ENCODE results near the gene ABCB9.
"Not testable (repeated sequence)": the region's sequence is repeated elsewhere in the genome, so short reads cannot be mapped to it uniquely, and the experiment has no call there.

ABCB9 gene

DNA sequence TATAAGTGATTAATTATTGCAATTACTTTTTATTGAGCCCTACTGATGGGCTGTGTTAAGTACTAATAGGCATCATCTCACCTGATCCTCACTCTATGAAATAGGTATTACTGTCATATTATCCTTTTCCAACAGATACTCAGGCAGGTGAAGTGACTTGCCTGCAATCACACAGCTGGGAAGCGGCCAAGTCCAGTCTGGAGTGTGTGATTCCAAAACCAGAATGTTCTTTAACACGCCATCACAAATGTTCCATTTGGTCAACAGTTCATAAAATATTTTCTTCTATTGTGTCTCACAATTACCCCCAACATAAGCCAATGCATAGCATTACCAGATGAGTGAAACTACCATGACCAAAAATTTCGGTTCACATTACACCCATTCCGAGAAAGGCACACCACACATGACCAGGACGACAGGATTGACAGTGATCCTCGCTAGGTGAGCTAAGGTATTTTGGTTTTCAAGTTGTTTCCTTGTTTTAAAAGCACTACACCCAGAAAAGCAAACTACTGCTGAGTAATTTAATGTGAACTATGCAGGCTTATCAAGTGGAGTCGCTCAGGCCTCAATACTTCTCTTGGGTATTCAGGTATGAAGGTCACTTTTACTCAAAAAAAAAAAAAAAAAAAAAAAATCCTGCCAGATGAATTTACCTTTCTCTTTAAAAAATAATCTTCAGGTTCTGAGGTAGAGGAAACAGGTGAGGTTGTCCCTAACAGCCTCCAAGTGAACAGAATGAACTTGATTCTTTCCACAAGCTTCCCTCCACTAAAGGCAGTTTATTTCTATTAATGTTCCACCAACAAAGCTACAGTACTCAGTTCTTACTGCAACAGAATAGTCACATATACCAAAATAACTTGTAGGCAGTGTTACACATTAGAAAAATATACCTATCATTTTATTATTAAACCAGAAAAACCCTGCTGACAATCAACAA, 72.8 kb downstream of the ABCB9 start:
- no peak for DNase-seq

DNA sequence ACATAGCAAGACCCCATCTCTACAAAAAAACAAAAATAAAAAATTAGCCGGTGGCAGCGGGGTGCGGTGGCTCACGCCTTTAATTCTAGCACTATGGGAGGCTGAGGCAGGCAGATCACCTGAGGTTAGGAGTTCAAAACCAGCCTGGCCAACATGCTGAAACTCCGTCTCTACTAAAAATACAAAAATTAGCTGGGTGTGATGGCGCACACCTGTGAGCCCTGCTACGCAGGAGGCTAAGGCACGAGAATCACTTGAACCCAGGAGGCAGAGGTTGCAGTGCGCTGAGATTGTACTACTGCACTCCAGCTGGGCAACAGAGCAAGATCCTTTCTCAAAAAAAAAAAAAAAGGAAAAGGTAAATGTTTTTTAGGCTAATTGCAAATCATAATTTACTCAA, 73.5 kb downstream of the ABCB9 start:
- not testable (repeated sequence) for DNase-seq

DNA sequence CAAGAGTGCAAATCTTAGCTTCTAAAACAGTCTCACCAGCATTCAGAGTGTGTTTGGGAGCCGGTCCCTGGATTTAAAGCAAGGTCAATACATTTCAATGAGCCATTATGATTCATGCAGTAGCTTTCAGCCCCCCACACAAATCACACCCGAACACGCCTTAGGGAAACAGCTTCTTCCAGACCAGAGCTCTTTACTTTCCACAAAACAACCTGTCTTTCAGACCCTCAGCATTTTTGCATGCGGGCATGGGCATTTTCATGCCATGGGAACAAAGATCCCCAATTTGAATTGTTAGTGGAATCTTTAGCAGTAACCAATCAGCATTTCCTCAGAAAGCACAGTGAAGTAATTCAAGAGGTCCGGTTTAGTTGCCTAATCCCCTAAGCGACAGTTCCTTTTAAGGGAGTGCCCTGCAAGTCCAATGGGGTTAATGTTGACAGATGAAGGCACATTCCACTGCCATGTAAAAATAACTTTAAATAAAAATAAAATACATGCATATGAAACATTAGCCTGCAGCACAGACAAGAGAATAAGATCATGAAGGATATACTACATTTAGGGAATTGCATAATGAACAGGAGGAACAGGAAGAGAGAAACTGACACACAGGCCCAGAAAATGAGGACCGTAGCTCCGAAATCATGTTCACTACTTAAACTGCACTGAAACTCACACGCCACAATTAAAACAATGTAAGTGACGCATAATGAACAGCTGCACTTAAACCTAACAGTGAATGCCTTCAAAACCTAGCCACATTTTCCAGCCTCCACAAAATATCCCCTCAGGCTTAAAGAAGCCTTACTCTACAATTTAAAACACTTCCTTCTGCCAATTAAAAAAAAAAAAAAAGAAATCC, 74.4 kb downstream of the ABCB9 start:
- no peak for DNase-seq

DNA sequence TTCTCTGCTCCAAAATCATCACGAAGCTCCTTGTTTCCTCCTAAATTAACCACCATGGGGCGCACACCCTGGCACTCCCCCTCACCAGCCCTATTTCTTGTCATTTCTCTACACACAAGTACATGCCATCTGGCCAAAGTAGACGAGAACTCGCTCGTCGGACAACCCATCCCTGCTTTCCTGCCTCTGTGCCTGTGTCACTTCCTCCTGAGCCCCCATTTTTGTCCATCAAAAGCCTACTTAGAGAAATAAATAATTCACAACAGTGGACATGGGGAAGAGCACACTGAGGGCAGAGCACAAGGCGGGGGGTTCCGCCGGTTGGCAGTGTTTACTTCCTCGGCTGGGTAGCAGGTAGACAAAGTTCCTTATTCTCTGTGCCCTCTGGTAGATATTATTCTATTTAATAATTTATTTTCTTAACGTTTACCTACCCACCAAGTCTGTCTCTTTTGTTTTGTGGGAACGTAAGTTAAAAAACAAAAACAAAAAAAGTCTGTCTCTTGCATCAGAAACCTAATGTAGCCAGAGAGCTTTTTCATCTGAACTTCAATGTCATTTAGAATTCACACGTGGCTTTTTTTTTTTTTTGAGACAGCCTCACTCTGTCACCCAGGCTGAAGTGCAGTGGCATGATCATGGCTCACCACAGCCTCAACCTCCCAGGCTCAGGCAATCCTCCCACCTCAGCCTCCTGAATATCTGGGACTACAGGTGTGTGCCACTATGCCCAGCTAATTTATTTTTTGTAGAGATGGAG, 76.3 kb downstream of the ABCB9 start:
- DNase-seq = no peak

DNA sequence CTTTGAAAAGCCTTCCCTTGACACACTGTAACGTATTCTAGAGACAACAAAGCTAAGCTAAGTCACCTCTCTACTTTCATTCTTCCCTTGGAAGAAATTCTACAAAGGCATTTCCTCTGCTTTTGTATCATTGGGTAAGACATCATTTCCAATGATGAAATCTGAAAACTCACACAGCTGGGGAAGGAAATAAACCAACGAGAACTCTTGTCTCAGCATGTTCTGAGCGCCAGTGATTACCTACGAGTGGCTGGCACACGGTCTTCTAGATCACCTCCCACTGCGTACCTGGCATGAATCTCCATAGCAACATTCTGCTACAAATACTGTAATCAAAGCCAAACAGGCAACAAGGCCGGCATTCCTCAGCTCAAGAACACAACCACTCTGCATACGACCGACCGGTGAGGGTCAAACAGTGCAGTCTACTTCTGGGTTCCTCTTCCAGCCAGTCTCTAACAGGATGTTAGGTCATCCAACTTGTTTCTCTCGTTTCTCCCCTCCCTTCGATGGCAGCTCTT, 78.0 kb downstream of the ABCB9 start:
- DNase-seq = peak; percentile 84

DNA sequence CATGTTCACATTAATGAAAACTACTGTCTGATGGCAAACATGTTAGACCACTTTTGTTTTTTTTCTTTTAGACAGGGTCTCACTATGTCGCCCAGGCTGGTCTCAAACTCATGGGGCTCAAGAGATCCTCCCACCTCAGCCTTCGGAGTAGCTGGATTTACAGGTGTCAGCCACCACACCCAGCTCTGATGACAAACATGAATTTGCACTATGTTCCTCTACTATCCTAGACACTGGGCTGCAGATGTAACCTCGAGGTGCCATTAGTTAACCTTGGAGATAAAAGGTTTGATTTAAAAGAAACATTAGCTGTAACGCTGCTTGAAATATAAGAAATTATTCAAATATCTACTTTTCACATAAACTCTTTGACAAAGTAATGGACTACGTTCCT, 78.4 kb downstream of the ABCB9 start:
- DNase-seq = no peak

DNA sequence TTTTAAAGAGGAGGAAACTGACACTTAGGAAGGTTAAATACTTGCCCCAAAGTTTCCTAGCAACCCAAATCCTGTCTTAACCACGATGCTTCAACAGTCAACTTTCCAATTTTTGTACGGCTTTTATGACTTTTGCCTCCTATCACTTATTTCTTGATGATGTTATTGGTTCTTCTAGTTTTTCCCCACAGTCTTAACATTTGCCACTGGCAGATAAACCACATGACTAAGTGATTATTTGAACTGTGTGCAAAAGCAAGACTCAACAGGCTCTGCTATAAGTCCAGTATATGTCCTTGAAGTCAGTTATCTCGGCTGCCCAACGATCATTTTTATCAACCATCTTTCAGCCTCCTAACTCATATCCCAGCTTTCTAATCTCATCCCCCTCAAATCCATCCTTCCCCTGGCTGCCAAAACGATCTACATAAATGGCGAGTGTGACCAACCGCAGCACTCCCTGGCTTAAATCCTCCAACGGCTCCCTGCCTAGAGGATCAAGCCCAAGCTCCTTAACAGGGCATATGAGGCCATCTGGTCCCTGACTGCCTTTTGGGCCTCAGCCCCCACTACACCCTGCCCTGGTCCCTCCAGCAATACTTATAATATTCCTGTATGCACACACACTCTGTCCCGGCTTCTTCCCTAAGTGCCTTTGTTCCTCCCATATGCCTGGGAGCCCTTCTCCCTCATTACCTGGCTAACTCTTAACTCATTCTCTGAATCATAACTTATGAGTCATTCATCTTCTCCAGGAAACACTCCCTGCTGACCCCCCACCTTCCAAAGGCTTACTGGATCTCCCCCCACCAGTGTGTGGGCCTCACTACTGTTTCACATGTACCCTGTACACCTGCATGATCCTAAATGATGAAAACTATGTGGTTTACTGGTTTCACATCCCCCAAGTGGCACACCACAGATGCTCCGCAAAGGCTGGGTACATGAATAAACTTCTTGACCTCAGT, 79.1 kb downstream of the ABCB9 start:
- DNase-seq = no peak

DNA sequence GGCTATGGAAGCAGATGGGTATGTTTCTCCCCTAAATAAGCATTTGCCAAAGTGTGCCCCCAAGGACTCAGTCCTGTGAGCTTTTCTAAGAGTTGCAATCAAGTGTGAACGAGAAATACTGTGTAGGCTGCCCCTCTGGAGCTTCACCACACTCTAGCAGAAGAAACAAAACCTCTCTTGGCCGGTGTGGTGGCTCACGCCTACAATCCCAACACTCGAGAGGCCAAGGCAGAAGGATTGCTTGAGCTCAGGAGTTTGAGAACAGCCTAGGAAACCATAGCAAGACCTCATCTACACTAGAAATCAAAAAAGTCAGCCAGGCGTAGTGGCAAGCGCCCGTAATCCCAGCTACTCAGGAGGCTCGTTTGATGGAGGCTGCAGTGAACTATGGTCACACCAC, 80.1 kb downstream of the ABCB9 start:
- DNase-seq = no peak

DNA sequence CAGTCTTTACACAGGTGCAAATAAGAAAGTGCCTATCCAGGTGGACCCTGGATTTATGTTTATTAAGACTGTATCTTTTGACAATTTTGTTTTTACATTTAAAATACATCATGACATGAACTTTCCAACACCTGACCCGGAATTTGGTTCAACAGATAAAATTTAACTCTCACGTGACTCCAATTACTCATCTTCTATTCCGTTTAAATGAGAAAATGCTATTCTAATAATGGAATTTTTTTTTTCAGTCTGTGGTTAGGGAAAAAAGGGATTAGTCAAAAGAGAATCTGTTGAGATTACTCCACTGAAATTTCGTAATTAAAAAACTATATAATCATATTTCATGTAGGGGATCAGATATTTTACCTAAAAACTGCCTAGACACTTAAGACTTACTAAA, 81.4 kb downstream of the ABCB9 start:
- DNase-seq = no peak

DNA sequence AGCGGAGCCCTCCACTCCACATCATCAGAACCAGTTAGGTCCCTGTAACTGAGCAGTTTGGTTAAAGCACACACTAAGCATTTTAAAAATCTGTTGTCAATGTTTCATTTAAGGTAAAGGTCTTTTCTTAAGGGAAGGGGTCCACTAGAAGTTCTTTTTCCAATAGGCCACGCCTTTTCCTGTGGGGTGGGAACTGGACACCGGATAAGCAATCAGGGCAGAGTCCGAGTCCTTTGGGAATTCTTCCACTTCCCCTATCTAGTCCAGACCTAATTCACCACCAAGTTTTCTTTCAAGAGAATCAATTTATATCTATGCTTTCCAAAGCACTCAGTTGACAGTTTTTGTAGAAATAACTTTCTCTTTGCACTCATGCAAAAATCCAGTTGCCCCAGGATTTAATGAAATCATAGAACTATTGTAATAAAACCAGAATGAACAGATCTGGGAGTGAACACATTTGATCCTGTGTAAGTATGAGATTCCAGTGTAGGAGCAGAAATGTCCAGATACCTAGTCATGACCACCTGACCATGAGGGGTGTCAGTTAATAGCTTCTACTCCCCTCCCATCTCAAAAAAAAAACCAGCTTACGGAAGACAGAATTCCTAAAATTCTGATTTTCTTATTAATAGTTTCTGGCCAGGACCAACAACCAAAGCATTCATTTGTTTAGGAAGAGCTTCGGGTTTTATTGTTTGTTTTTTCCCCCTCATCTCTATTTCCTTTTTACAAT, 82.0 kb downstream of the ABCB9 start:
- DNase-seq = no peak

DNA sequence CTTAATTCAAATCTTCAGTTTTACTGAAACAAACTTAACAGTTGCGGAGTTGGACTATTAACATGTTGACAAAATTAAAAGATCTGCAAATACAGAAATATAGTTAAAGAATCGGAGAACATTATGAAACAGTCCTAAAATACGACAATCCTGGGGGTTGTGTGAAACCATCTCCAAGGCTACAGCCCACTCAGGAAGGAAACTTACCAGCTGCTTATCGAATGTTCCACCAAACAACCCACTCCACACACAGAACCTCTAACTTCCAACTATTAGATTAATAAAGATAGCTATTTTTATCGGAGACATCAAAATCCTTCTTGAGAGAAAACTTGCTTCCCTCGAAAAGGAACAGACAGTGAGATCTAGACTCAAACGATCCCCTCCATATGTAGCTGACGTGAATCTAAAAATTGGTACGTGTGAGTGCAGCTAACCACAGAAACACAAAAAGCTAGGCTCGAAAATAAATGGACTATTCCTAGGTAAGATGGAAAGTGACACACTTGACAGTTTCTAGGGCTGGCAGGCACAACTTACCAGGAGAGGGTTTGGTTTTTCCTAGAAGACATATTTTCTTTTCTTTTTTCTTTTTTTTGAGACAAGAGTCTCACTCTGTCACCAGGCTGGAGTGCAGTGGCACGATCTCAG, 83.2 kb downstream of the ABCB9 start:
- no peak for DNase-seq

DNA sequence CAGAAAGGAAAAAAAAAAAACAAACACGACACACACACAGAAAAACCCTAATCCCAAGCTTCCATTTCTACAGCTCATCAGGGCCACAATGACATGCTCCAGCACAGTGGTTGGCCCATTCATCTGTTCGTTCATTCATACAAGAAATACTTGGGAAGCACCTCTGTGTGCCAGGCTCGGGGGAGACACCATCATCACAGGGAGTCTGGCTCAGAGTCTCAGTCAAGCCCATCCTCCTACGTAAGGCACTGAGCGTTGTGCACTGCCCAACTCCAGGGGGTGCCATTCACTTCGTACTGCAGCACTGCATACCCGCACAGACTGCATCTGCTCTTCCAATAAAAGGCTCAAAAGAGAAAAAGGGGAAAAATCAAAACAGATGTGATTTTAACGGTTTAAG, 85.6 kb downstream of the ABCB9 start:
- no peak for DNase-seq

DNA sequence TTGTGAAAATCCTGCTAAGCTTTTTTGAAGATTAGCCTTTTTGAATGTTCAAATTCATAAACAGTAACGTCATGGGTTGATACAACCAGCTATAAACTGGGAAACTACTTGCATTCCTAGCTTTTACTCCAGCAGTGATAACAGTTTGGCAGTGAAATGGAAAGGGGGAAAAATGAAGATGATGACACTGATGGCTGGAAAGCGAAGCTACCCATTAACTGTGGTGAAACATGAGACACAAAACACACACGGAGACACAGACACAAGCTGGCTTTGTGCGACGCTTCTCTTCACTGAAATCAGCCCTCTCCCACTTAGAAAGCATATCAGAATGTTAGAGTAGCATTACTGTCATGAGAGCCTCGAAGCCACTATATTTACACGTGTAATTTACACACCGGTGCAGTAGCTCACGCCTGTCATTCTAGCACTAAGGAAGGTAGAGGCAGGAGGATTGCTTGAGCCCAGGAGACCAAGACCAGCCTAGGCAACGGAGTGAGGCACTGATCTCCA, 86.1 kb downstream of the ABCB9 start:
- DNase-seq = no peak
